Prostate gland (tissue), 2 donors: Measurements from ENCODE around the gene GCH1.

Source experiments
- CTCF ChIP-seq, 4 experiments: fragments of 200-600 bp in 2 of 4; fragments of 450-650 bp in 2 of 4; sonication (generic) in 2 of 4; IDR thresholded peaks; 1 replicate in 3 of 4; 2 replicates in 1 of 4; pipeline ENCODE4 v1.5.1; 2016 to 2019; ENCODE audit warnings: antibody characterized with exemption in 4 of 4, mild to moderate bottlenecking in 2 of 4, moderate library complexity in 2 of 4
- POLR2AphosphoS5 ChIP-seq: sonication (generic); formaldehyde crosslinking; IDR thresholded peaks from one replicate; pipeline ENCODE4 v1.6.1; 2017; ENCODE audit warnings: antibody characterized with exemption

GRCh38 chr14:54829486-54830224 lies 73.0 kb downstream of the GCH1 start:
- TF ChIP-seq POLR2AphosphoS5 (no peak), CTCF (IDR thresholded peaks at IDR 0.05) (no peak)
